Measurements from ENCODE around the gene LAMC3. TPM values are rescaled to one million over a fixed set of nuclear protein-coding genes. Genes with fewer than 3 reads are reported as not detected.
"Not testable (repeated sequence)": the region's sequence is repeated elsewhere in the genome, so short reads cannot be mapped to it uniquely, and the experiment has no call there.

Gene LAMC3
- polyA plus RNA-seq, 1 donor from 2014 or later = 0.04 TPM

GRCh38 chr9:131099102-131099606, 90.2 kb downstream of the LAMC3 start:
- Histone ChIP-seq H3K27me3 (ENCODE audit: insufficient read depth, low read depth, low read length) (peaks cover 20% of the 10 kb centered on the region), H3K9me3 (ENCODE audit: low read length) (no peaks in the 10 kb centered on the region), H3K9ac (ENCODE audit: low read length) (no peak overlapping the region), H2AFZ (ENCODE audit: low read depth, low read length) (no peak overlapping the region), H3K79me2 (replicated peaks; ENCODE audit: insufficient read depth, low read length) (no peaks in the 10 kb centered on the region), H4K20me1 (ENCODE audit: insufficient read depth) (no peaks in the 10 kb centered on the region), H3K36me3 (ENCODE audit: insufficient read depth, low read length) (no peaks in the 10 kb centered on the region), H3K9me2 (ENCODE audit: insufficient read depth, low read length) (no peaks in the 10 kb centered on the region), H3K4me3 (ENCODE audit: low read length) (no peak overlapping the region), H3K27ac (ENCODE audit: low read length) (no peak overlapping the region), H3F3A (ENCODE audit: insufficient read depth, low read length, poor library complexity, severe bottlenecking) (peaks cover 3% of the 10 kb centered on the region), H3K4me2 (ENCODE audit: low read length) (no peak overlapping the region)
- TF ChIP-seq EP300 (conservative IDR thresholded peaks at IDR 0.05; ENCODE audit: poor library complexity, severe bottlenecking) (no peak), CTCF (IDR thresholded peaks at IDR 0.05; ENCODE audit: poor library complexity, severe bottlenecking) (no peak), TAF1 (IDR thresholded peaks at IDR 0.05; ENCODE audit: low read depth) (no peak), MXI1 (conservative IDR thresholded peaks at IDR 0.05; ENCODE audit: poor library complexity, severe bottlenecking) (no peak), POLR2AphosphoS5 (IDR thresholded peaks at IDR 0.05) (no peak), RAD21 (conservative IDR thresholded peaks at IDR 0.05) (no peak), EZH2 (IDR thresholded peaks at IDR 0.05; ENCODE audit: borderline replicate concordance, insufficient read depth, low read length, poor library complexity, severe bottlenecking) (no peak), SMC3 (conservative IDR thresholded peaks at IDR 0.05; ENCODE audit: poor library complexity) (no peak), REST (IDR thresholded peaks at IDR 0.05; ENCODE audit: borderline replicate concordance) (no peak)

GRCh38 chr9:131099845-131100244, 90.9 kb downstream of the LAMC3 start:
- H3F3A ChIP-seq (ENCODE audit: insufficient read depth, low read length, poor library complexity, severe bottlenecking); H4K20me1 ChIP-seq (ENCODE audit: insufficient read depth); H3K9ac ChIP-seq (ENCODE audit: low read length); H3K9me2 ChIP-seq (ENCODE audit: insufficient read depth, low read length); H3K27ac ChIP-seq (ENCODE audit: low read length); H3K9me3 ChIP-seq (ENCODE audit: low read length); H3K36me3 ChIP-seq (ENCODE audit: insufficient read depth, low read length); H3K4me2 ChIP-seq (ENCODE audit: low read length); H2AFZ ChIP-seq (ENCODE audit: low read depth, low read length); H3K4me3 ChIP-seq (ENCODE audit: low read length); H3K79me2 ChIP-seq (replicated peaks; ENCODE audit: insufficient read depth, low read length): not testable (repeated sequence)
- peaks cover 20% of the 10 kb centered on the region for H3K27me3 ChIP-seq (ENCODE audit: insufficient read depth, low read depth, low read length)

- Histone ChIP-seq H3K4me2 (ENCODE audit: low read length) (no peak overlapping the region), H3K4me3 (ENCODE audit: low read length) (no peak overlapping the region), H2AFZ (ENCODE audit: low read depth, low read length) (no peak overlapping the region), H4K20me1 (ENCODE audit: insufficient read depth) (no peaks in the 10 kb centered on the region), H3K27ac (ENCODE audit: low read length) (no peak overlapping the region), H3K9ac (ENCODE audit: low read length) (no peak overlapping the region), H3K9me2 (ENCODE audit: insufficient read depth, low read length) (no peaks in the 10 kb centered on the region), H3K79me2 (replicated peaks; ENCODE audit: insufficient read depth, low read length) (no peaks in the 10 kb centered on the region), H3K9me3 (ENCODE audit: low read length) (no peaks in the 10 kb centered on the region), H3K27me3 (ENCODE audit: insufficient read depth, low read depth, low read length) (peaks cover 20% of the 10 kb centered on the region), H3K36me3 (ENCODE audit: insufficient read depth, low read length) (no peaks in the 10 kb centered on the region), H3F3A (ENCODE audit: insufficient read depth, low read length, poor library complexity, severe bottlenecking) (peaks cover 3% of the 10 kb centered on the region)
- TF ChIP-seq POLR2AphosphoS5 (IDR thresholded peaks at IDR 0.05) = no peak
- no peak for TF ChIP-seq REST (IDR thresholded peaks at IDR 0.05; ENCODE audit: borderline replicate concordance)
- TF ChIP-seq EP300 (conservative IDR thresholded peaks at IDR 0.05; ENCODE audit: poor library complexity, severe bottlenecking) = no peak
- TF ChIP-seq SMC3 (conservative IDR thresholded peaks at IDR 0.05; ENCODE audit: poor library complexity) = no peak
- TF ChIP-seq MXI1 (conservative IDR thresholded peaks at IDR 0.05; ENCODE audit: poor library complexity, severe bottlenecking) = no peak
- no peak for TF ChIP-seq CTCF (IDR thresholded peaks at IDR 0.05; ENCODE audit: poor library complexity, severe bottlenecking)
- no peak for TF ChIP-seq RAD21 (conservative IDR thresholded peaks at IDR 0.05)
- TF ChIP-seq TAF1 (IDR thresholded peaks at IDR 0.05; ENCODE audit: low read depth) = no peak
- TF ChIP-seq EZH2 (IDR thresholded peaks at IDR 0.05; ENCODE audit: borderline replicate concordance, insufficient read depth, low read length, poor library complexity, severe bottlenecking) = no peak
Observed at GRCh38 chr9:131100445-131100844, 91.5 kb downstream of the LAMC3 start.

All from neural cell (in vitro differentiated cells).